ENCODE results near the gene BCAS4. TPM values are rescaled to one million over a fixed set of nuclear protein-coding genes. Genes with fewer than 3 reads are reported as not detected.

BCAS4 gene
- total and polyA plus RNA-seq, 8 donors = under 0.01 to 7.2 (median 2.2) TPM; not detected in 1

DNA sequence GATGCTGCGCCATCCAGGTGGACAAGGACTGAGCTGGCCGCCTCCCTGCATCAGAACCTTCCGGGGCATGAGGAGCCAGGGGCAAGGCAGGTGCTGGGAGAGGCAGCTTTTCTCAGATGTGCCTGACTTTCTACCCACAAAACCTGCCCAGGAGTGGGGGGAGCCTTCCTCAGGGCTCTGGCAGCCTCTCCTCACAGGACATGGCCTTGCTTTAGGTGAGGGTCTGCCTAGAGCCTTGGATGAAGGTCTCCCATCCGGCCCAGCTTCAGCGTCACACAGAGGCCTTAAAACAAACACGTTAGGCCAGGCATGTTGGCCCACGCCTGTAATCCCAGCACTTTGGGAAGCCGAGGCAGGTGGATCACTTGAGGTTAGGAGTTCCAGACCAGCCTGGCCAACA is 7.4 kb downstream of the BCAS4 start:
- Histone ChIP-seq H3K4me3 (no peak overlapping the region), H3K27ac (no peak overlapping the region), H3K4me1 (no peaks in the 10 kb centered on the region), H3K27me3 (no peaks in the 10 kb centered on the region), H3K9me3 (no peaks in the 10 kb centered on the region), H3K36me3 (no peaks in the 10 kb centered on the region)
- intact Hi-C loops (cut with DNase I; ENCODE audit: low total_unique reads) = no loop called here
- no peak for DNase-seq
- WGBS, 5 donors = 87 to 96% (median 94%) methylated on average over 8 of the region's 8 CpGs
- TF ChIP-seq POLR2AphosphoS5 (IDR thresholded peaks at IDR 0.05) (no peak), CTCF (IDR thresholded peaks at IDR 0.05) (no peak), EP300 (IDR thresholded peaks at IDR 0.05) (no peak), POLR2A (IDR thresholded peaks at IDR 0.05) (no peak)

GRCh38 chr20:50804437-50805348 is 9.8 kb downstream of the BCAS4 start:
- H3K9me3 ChIP-seq = no peaks in the 10 kb centered on the region
- no peak overlapping the region for H3K4me3 ChIP-seq
- H3K27ac ChIP-seq = no peak overlapping the region
- no peak for DNase-seq
- no peaks in the 10 kb centered on the region for H3K36me3 ChIP-seq
- TF ChIP-seq CTCF (IDR thresholded peaks at IDR 0.05) = no peak
- no peak for TF ChIP-seq POLR2A (IDR thresholded peaks at IDR 0.05)
- no peak for TF ChIP-seq POLR2AphosphoS5 (IDR thresholded peaks at IDR 0.05)
- no peak for TF ChIP-seq EP300 (IDR thresholded peaks at IDR 0.05)
- WGBS, 5 donors = 46 to 57% (median 52%) methylated on average over 11 of the region's 11 CpGs
- intact Hi-C loops (cut with DNase I; ENCODE audit: low total_unique reads) = no loop called here
- no peaks in the 10 kb centered on the region for H3K4me1 ChIP-seq
- H3K27me3 ChIP-seq = no peaks in the 10 kb centered on the region

DNA sequence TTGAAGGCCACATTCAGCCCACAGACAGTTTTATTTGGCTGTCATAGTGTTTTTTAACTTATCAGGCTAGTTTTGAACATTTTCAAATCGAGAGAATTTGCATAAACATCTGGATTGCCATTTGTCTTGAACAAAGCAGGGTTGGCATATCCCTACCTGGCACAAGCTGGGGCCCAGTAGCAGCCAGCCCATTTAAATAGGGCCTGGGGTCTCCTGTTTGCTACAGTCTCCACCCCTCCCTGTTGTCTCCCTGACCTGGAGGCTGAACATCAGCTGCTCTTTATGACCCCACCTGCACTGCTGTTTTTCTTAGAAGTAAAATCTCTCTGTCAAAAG is 10.5 kb downstream of the BCAS4 start:
- Histone ChIP-seq H3K36me3 (no peaks in the 10 kb centered on the region), H3K4me1 (no peaks in the 10 kb centered on the region), H3K4me3 (no peak overlapping the region), H3K27me3 (no peaks in the 10 kb centered on the region), H3K9me3 (no peaks in the 10 kb centered on the region), H3K27ac (no peak overlapping the region)
- no peak for TF ChIP-seq POLR2A (IDR thresholded peaks at IDR 0.05)
- DNase-seq = no peak
- WGBS, 5 donors = 50 to 67% (median 64%) methylated on average over 1 of the region's 1 CpG
- intact Hi-C loops (cut with DNase I; ENCODE audit: low total_unique reads) = no loop called here

DNA sequence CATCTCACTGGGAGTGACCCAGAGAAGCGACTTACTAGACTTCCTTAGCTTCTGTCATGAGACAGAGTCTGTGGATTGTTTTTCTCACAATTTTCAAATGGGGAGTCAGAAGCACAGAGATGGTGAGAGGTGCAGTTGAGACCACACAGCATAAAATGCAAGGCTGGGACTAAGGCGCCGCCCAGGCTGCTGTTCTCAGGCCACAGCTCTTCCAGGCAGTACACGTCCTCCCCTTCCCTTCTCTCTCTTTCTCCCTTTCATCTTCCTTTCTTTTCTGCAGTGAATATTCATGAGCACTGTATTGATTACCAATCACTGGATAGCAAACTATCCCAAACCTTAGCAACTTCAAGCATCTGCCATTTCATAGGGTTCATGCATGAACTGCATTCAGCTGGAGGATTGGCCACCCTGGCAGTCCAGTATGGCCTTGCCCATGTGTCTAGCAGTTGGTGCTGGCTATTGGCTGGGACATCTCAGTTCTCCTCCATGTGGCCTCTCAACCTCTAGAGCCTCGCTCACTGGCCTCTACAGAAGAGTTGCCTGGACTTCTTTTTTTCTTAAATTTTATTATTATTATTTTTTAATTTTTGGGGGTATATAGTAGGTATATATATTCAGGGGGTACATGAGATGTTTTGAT is 11.4 kb downstream of the BCAS4 start:
- intact Hi-C loops (cut with DNase I; ENCODE audit: low total_unique reads) = no loop called here
- WGBS, 5 donors = 92 to 97% (median 93%) methylated on average over 5 of the region's 5 CpGs
- H3K27ac ChIP-seq = no peak overlapping the region

More for the DNA sequence above, 11.4 kb downstream of the BCAS4 start:
- TF ChIP-seq EP300 (IDR thresholded peaks at IDR 0.05) (no peak), POLR2AphosphoS5 (IDR thresholded peaks at IDR 0.05) (no peak), POLR2A (IDR thresholded peaks at IDR 0.05) (no peak), CTCF (IDR thresholded peaks at IDR 0.05) (no peak)
- no peaks in the 10 kb centered on the region for H3K9me3 ChIP-seq
- H3K27me3 ChIP-seq = no peaks in the 10 kb centered on the region
- no peaks in the 10 kb centered on the region for H3K4me1 ChIP-seq
- no peak overlapping the region for H3K4me3 ChIP-seq
- DNase-seq = no peak
- no peaks in the 10 kb centered on the region for H3K36me3 ChIP-seq
